ENCODE measurements around the gene PSME3IP1. TPM values are rescaled to one million over a fixed set of nuclear protein-coding genes. Genes with fewer than 3 reads are reported as not detected.

PSME3IP1 gene
- total and polyA plus RNA-seq, 2 of the 4 experiments (the other 2 are of a cell fraction) = 50.2 to 75.2 TPM

GRCh38 chr16:57130950-57131321 lies 54.9 kb downstream of the PSME3IP1 start:
- H3K79me1 ChIP-seq (ENCODE audit: low read depth in 1 of 2, low read length in 2 of 2) = no peaks in the 10 kb centered on the region
- TF ChIP-seq ELK1 (IDR thresholded peaks at IDR 0.05; ENCODE audit: borderline replicate concordance, low read depth, low read length) (no peak), SMC3 (IDR thresholded peaks at IDR 0.05; ENCODE audit: low read depth, low read length) (no peak), RFX5 (IDR thresholded peaks at IDR 0.05; ENCODE audit: low read depth, low read length) (no peak), RCOR1 (IDR thresholded peaks at IDR 0.05; ENCODE audit: insufficient replicate concordance, low read length) (no peak), POLR2A (IDR thresholded peaks at IDR 0.05; ENCODE audit: low read depth, low read length) (no peak)
- in situ Hi-C loops (cut with MboI; ENCODE audit: low sequenced_read_pairs) = no loop called here
- dilution Hi-C loops (cut with HindIII; ENCODE audit: low sequenced_read_pairs, unreplicated experiment) = no loop called here
- peaks cover 8% of the 10 kb centered on the region; the same call in 1 of the 2 replicates for H3K9me1 ChIP-seq (ENCODE audit: insufficient read depth, low read length)
- no peak overlapping the region for H3K18ac ChIP-seq (ENCODE audit: low read depth, low read length)
- no peaks in the 10 kb centered on the region for H3K36me3 ChIP-seq (ENCODE audit: control insufficient read depth, insufficient read depth, low read length)
- no peaks in the 10 kb centered on the region for H3K27me3 ChIP-seq (ENCODE audit: control insufficient read depth, insufficient read depth, low read length)
- H2BK120ac ChIP-seq (ENCODE audit: low read depth, low read length) = no peak overlapping the region
- H4K91ac ChIP-seq (ENCODE audit: insufficient read depth, low read depth, low read length) = no peak overlapping the region
- no peak overlapping the region for H3K56ac ChIP-seq (ENCODE audit: extremely low read depth, insufficient read depth, low read length)
- ATAC-seq (ENCODE audit: low read depth) (no peak), DNase-seq (no peak)
- no peak overlapping the region for H3K4me3 ChIP-seq (ENCODE audit: insufficient read depth, low read depth, low read length)
- 87% methylated on average over 4 of the region's 6 CpGs; no CpG with 5 or more reads in 1 of the 2 experiments for WGBS, 2 experiments (ENCODE audit: extremely low coverage in 2 of 2, insufficient read length in 1 of 2)
- no peak overlapping the region for H3K14ac ChIP-seq (replicated peaks; ENCODE audit: low read depth, low read length)
- no peak overlapping the region for H2AK5ac ChIP-seq (ENCODE audit: low read depth, low read length)
- no peak overlapping the region for H3K4me2 ChIP-seq (ENCODE audit: low read depth, low read length)
- H3K4me1 ChIP-seq (ENCODE audit: control insufficient read depth, insufficient read depth, low read length) = no peaks in the 10 kb centered on the region
- CTCF ChIA-PET = no interaction called here
- no peak overlapping the region for H2AK9ac ChIP-seq (replicated peaks; ENCODE audit: low read depth, low read length, poor library complexity)
- H2AFZ ChIP-seq (replicated peaks; ENCODE audit: low read length, poor library complexity) = peak overlapping the region; percentile 14
- no peak overlapping the region for H2BK20ac ChIP-seq (ENCODE audit: low read depth, low read length)
- H4K5ac ChIP-seq (ENCODE audit: low read depth, low read length) = no peak overlapping the region
- no peak overlapping the region for H3K4ac ChIP-seq (ENCODE audit: low read depth, low read length)
- H3K9me3 ChIP-seq (ENCODE audit: control insufficient read depth, insufficient read depth, low read length) = no peaks in the 10 kb centered on the region
- no peak overlapping the region for H2BK5ac ChIP-seq (ENCODE audit: low read depth, low read length, poor library complexity, severe bottlenecking)
- H3K9ac ChIP-seq (ENCODE audit: low read depth, low read length) = no peak overlapping the region
- intact Hi-C loops (cut with micrococcal nuclease) = no loop called here
- no peak overlapping the region for H4K8ac ChIP-seq (ENCODE audit: low read depth in 2 of 2, low read length in 2 of 2)
- BruUV-seq (replicated peaks) = no TSS peak
- H4K20me1 ChIP-seq (ENCODE audit: insufficient read depth, low read length) = no peaks in the 10 kb centered on the region
- H2BK15ac ChIP-seq (ENCODE audit: low read depth, low read length) = no peak overlapping the region
- no peak overlapping the region for H3K27ac ChIP-seq (ENCODE audit: insufficient read depth, low read length)
- POLR2A ChIA-PET (ENCODE audit: unreplicated experiment) = no interaction called here
- no peak overlapping the region for H3K23ac ChIP-seq (ENCODE audit: low read depth, low read length)
